Right atrium auricular region (tissue), 2 donors: Measurements from ENCODE around the gene NXF2B. TPM values are rescaled to one million over a fixed set of nuclear protein-coding genes. Genes with fewer than 3 reads are reported as not detected.

Experiments
- DNase-seq: peaks from one replicate; pipeline ENCODE4 v3.0.0-alpha.2; 2019; ENCODE audit warnings: low spot score
- H3K27ac ChIP-seq, 2 donors: fragments of 200-600 bp; sonication (generic); 1 replicate in 1 of 2; 2 replicates in 1 of 2; pipeline ENCODE4 v1.5.1; 2016 to 2019
- H3K27me3 ChIP-seq, 2 donors: fragments of 200-600 bp; sonication (generic); one replicate each; pipeline versions ENCODE4 v1.5.1 to v1.6.0; 2017 to 2019
- H3K36me3 ChIP-seq: fragments of 200-600 bp; sonication (generic); one replicate; pipeline ENCODE4 v1.5.1; 2016
- H3K4me1 ChIP-seq, 2 donors: fragments of 200-600 bp; sonication (generic); one replicate each; pipeline versions ENCODE4 v1.5.1 to v1.6.0; 2017 to 2019
- H3K4me3 ChIP-seq, 2 donors: fragments of 200-600 bp; sonication (generic); 1 replicate in 1 of 2; 2 replicates in 1 of 2; pipeline ENCODE4 v1.5.1; 2017 to 2019; ENCODE audit warnings: mild to moderate bottlenecking in 1 of 2, moderate library complexity in 1 of 2
- H3K9me3 ChIP-seq, 2 donors: fragments of 200-600 bp; sonication (generic); one replicate each; pipeline ENCODE4 v1.5.1; 2019
- total RNA-seq, 2 donors: library from RNA; depleted of rRNA; stranded (reverse); fragments of >200 nt; gene quantifications; one replicate each; pipeline ENCODE4 v1.1.0, GENCODE V29; 2016
- TF ChIP-seq, protein P1 (sequence below), 2 donors: fragments of 200-600 bp; sonication (generic); IDR thresholded peaks; one replicate each; pipeline ENCODE4 v1.5.1; 2019; ENCODE audit warnings: antibody characterized with exemption in 2 of 2

The NXF2B gene
- total RNA-seq, 2 donors from 2014 or later = not detected

GRCh38 chrX:102339312-102340298 is 100.2 kb downstream of the NXF2B start:
- no peak for DNase-seq
- TF ChIP-seq, protein P1, sequence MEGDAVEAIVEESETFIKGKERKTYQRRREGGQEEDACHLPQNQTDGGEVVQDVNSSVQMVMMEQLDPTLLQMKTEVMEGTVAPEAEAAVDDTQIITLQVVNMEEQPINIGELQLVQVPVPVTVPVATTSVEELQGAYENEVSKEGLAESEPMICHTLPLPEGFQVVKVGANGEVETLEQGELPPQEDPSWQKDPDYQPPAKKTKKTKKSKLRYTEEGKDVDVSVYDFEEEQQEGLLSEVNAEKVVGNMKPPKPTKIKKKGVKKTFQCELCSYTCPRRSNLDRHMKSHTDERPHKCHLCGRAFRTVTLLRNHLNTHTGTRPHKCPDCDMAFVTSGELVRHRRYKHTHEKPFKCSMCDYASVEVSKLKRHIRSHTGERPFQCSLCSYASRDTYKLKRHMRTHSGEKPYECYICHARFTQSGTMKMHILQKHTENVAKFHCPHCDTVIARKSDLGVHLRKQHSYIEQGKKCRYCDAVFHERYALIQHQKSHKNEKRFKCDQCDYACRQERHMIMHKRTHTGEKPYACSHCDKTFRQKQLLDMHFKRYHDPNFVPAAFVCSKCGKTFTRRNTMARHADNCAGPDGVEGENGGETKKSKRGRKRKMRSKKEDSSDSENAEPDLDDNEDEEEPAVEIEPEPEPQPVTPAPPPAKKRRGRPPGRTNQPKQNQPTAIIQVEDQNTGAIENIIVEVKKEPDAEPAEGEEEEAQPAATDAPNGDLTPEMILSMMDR (IDR thresholded peaks at IDR 0.05) = no peak

DNA sequence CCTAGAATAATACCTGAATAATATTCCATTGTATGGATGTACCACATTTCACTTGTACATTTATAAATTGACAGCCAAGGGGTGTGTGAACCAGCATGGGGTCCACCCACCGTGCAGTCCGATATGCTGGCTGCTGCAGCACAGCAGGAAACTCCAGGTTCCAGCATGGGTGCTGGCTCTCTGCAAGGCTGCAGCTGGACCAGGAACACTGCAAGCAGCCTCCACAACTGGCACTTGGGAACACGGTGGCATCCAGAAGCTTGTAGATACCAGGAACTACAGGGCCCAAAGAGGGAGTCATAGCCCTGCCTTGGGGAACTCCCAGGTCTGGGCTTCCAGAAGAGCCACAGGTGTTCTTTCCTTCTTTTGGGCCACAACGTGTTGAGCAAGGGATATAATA is 101.6 kb downstream of the NXF2B start:
- H3K27ac ChIP-seq = no peak overlapping the region
- H3K4me1 ChIP-seq = no peaks in the 10 kb centered on the region
- H3K9me3 ChIP-seq = no peaks in the 10 kb centered on the region
- TF ChIP-seq, protein P1 (IDR thresholded peaks at IDR 0.05) = no peak
- no peak for DNase-seq
- no peaks in the 10 kb centered on the region for H3K36me3 ChIP-seq
- no peaks in the 10 kb centered on the region for H3K27me3 ChIP-seq
- H3K4me3 ChIP-seq = no peak overlapping the region

More at GRCh38 chrX:102339312-102340298, 100.2 kb downstream of the NXF2B start:
- Histone ChIP-seq H3K9me3 (no peaks in the 10 kb centered on the region), H3K36me3 (no peaks in the 10 kb centered on the region), H3K4me1 (no peaks in the 10 kb centered on the region), H3K4me3 (no peak overlapping the region), H3K27me3 (no peaks in the 10 kb centered on the region), H3K27ac (no peak overlapping the region)

Other genes starting within 250 kb of the NXF2B start
- not detected for gene TCP11X1, start 224.7 kb downstream of the NXF2B start, total RNA-seq
- not detected for gene NXF2, start 192.8 kb downstream of the NXF2B start, total RNA-seq
- not detected for gene TCP11X2, start 31.8 kb upstream of the NXF2B start, total RNA-seq
- 1 to 10 TPM in 1 of 2 donors, not detected in 1; 1.5 TPM for gene TMSB15A, start 76.7 kb upstream of the NXF2B start, total RNA-seq
- 1 to 10 TPM; 7.5 to 7.9 TPM for gene ARMCX5, start 159.5 kb upstream of the NXF2B start, total RNA-seq
- gene GPRASP1, start 211.5 kb upstream of the NXF2B start, total RNA-seq = 10 to 100 TPM; 11.4 to 18.6 TPM